Adipocyte (in vitro differentiated cells): ENCODE results near the gene CYP3A7.
"Not testable (repeated sequence)": the region's sequence is repeated elsewhere in the genome, so short reads cannot be mapped to it uniquely, and the experiment has no call there.

Experiments
- DNase-seq: peaks from one replicate; pipeline ENCODE4 v3.0.0-alpha.2; 2015; ENCODE audit warnings: low read depth
- H3K27me3 ChIP-seq: replicated peaks from 2 replicates; pipeline ENCODE4 v1.7.0; 2013; ENCODE audit warnings: mild to moderate bottlenecking, low read length, moderate library complexity; ENCODE audit not compliant: control insufficient read depth, insufficient read depth
- H3K36me3 ChIP-seq: 2 replicates; pipeline ENCODE4 v1.7.0; 2013; ENCODE audit warnings: low read length, mild to moderate bottlenecking, moderate library complexity; ENCODE audit not compliant: control insufficient read depth, insufficient read depth, severe bottlenecking
- H3K4me1 ChIP-seq: 2 replicates; pipeline ENCODE4 v1.7.0; 2013; ENCODE audit warnings: mild to moderate bottlenecking, low read length, moderate library complexity; ENCODE audit not compliant: control insufficient read depth, insufficient read depth
- H3K4me3 ChIP-seq: 2 replicates; pipeline ENCODE4 v1.7.0; 2013; ENCODE audit warnings: mild to moderate bottlenecking, low read length, moderate library complexity
- H3K9ac ChIP-seq: 2 replicates; pipeline ENCODE4 v1.7.0; 2013; ENCODE audit warnings: mild to moderate bottlenecking, low read length, moderate library complexity
- H3K9me3 ChIP-seq: 2 replicates; pipeline ENCODE4 v1.7.0; 2013; ENCODE audit warnings: mild to moderate bottlenecking, low read length, moderate library complexity; ENCODE audit not compliant: control insufficient read depth

CYP3A7 gene

GRCh38 chr7:99734987-99735386 lies at the start of gene CYP3A7:
Gene CYP3A7, minus strand, starts transcription at chr7:99735196. Its CDS starts 103 bp downstream, at chr7:99735093.
- Histone ChIP-seq H3K4me1 (peaks cover 10% of the 10 kb centered on the region), H3K9me3 (no peaks in the 10 kb centered on the region), H3K36me3 (no peaks in the 10 kb centered on the region), H3K4me3 (no peak within 1 kb of the TSS), H3K9ac (no peak within 1 kb of the TSS), H3K27me3 (no peaks in the 10 kb centered on the region)
- no peak for DNase-seq

GRCh38 chr7:99784007-99784406 lies 49.0 kb upstream of the CYP3A7 start, which contains the start of gene CYP3A4:
Gene CYP3A4, minus strand, starts transcription at chr7:99784184. Its CDS starts 103 bp downstream, at chr7:99784081.
- no peak within 1 kb of the TSS for H3K9ac ChIP-seq
- H3K27me3 ChIP-seq = peaks cover 27% of the 10 kb centered on the region
- H3K36me3 ChIP-seq = no peaks in the 10 kb centered on the region
- H3K9me3 ChIP-seq = peaks cover 3% of the 10 kb centered on the region
- H3K4me3 ChIP-seq = no peak within 1 kb of the TSS
- H3K4me1 ChIP-seq = no peaks in the 10 kb centered on the region
- DNase-seq = no peak

- Histone ChIP-seq H3K9me3 (peaks cover 3% of the 10 kb centered on the region), H3K4me3 (no peak overlapping the region), H3K9ac (no peak overlapping the region), H3K4me1 (no peaks in the 10 kb centered on the region), H3K36me3 (no peaks in the 10 kb centered on the region), H3K27me3 (peaks cover 30% of the 10 kb centered on the region)
- DNase-seq = no peak
These were observed 47.3 kb upstream of the CYP3A7 start for GRCh38 chr7:99782012-99782953.

- H3K9me3 ChIP-seq = peaks cover 3% of the 10 kb centered on the region
- no peaks in the 10 kb centered on the region for H3K36me3 ChIP-seq
- H3K4me3 ChIP-seq = no peak overlapping the region
- no peaks in the 10 kb centered on the region for H3K4me1 ChIP-seq
- peaks cover 21% of the 10 kb centered on the region for H3K27me3 ChIP-seq
- no peak overlapping the region for H3K9ac ChIP-seq
- no peak for DNase-seq
These were observed 45.6 kb upstream of the CYP3A7 start for GRCh38 chr7:99780588-99780987.

- H3K9ac ChIP-seq = no peak overlapping the region
- H3K4me1 ChIP-seq = no peaks in the 10 kb centered on the region
- peaks cover 3% of the 10 kb centered on the region for H3K9me3 ChIP-seq
- H3K36me3 ChIP-seq = no peaks in the 10 kb centered on the region
- no peak overlapping the region for H3K4me3 ChIP-seq
- DNase-seq = no peak
- H3K27me3 ChIP-seq = peaks cover 16% of the 10 kb centered on the region
These were observed 45.0 kb upstream of the CYP3A7 start for GRCh38 chr7:99779949-99780348.

- H3K36me3 ChIP-seq = no peaks in the 10 kb centered on the region
These were observed 43.9 kb upstream of the CYP3A7 start for GRCh38 chr7:99778880-99779279.

GRCh38 chr7:99773395-99773794 lies 38.4 kb upstream of the CYP3A7 start:
- H3K9me3 ChIP-seq, H3K4me3 ChIP-seq, DNase-seq, H3K27me3 ChIP-seq, H3K4me1 ChIP-seq, H3K36me3 ChIP-seq, H3K9ac ChIP-seq: not testable (repeated sequence)

More at GRCh38 chr7:99778880-99779279, 43.9 kb upstream of the CYP3A7 start:
- H3K4me3 ChIP-seq = no peak overlapping the region
- H3K4me1 ChIP-seq = no peaks in the 10 kb centered on the region
- peaks cover 16% of the 10 kb centered on the region for H3K27me3 ChIP-seq
- no peak overlapping the region for H3K9ac ChIP-seq
- no peak for DNase-seq
- peaks cover 3% of the 10 kb centered on the region for H3K9me3 ChIP-seq

GRCh38 chr7:99772565-99772964 lies 37.6 kb upstream of the CYP3A7 start:
- H3K36me3 ChIP-seq = no peaks in the 10 kb centered on the region
- no peak overlapping the region for H3K9ac ChIP-seq
- no peak for DNase-seq
- H3K9me3 ChIP-seq = no peaks in the 10 kb centered on the region
- no peaks in the 10 kb centered on the region for H3K27me3 ChIP-seq
- no peaks in the 10 kb centered on the region for H3K4me1 ChIP-seq
- no peak overlapping the region for H3K4me3 ChIP-seq

- H3K9me3 ChIP-seq, H3K9ac ChIP-seq, H3K4me1 ChIP-seq, DNase-seq, H3K27me3 ChIP-seq, H3K36me3 ChIP-seq, H3K4me3 ChIP-seq: not testable (repeated sequence)
These were observed 34.5 kb upstream of the CYP3A7 start for GRCh38 chr7:99769494-99769893.

GRCh38 chr7:99768471-99768870 lies 33.5 kb upstream of the CYP3A7 start:
- H3K9ac ChIP-seq = no peak overlapping the region
- no peaks in the 10 kb centered on the region for H3K27me3 ChIP-seq
- no peak for DNase-seq
- H3K4me3 ChIP-seq = no peak overlapping the region
- H3K4me1 ChIP-seq = peaks cover 1% of the 10 kb centered on the region
- H3K36me3 ChIP-seq = no peaks in the 10 kb centered on the region
- H3K9me3 ChIP-seq = no peaks in the 10 kb centered on the region

- Histone ChIP-seq H3K9ac (no peak overlapping the region), H3K9me3 (no peaks in the 10 kb centered on the region), H3K4me3 (no peak overlapping the region), H3K4me1 (peaks cover 9% of the 10 kb centered on the region), H3K27me3 (no peaks in the 10 kb centered on the region), H3K36me3 (no peaks in the 10 kb centered on the region)
- DNase-seq = no peak
These were observed 32.7 kb upstream of the CYP3A7 start for GRCh38 chr7:99767662-99768061.
